ENCODE measurements around the gene KRT4.

The KRT4 gene

DNA sequence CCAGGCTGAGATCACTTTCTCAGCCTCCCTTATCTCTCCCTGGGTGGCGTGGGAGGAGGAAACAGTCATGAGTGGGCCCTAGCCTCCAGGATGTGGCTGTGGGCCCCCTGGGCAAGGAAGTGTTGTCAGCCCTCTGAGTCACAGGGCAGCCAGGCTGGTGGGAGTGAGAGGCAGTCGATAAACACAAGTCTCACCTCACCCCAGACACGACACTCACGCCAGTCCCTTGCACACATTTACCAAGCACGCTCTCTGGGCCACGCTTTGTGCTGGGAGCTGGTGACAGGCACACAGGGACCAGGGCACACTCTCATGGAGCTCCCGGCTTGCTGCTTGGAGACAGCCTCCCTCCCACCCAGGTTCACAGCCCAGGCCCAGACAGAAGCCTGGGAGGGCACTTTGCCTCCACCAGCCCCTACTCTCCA is 22.1 kb upstream of the KRT4 start:
- Histone ChIP-seq H3K79me2 (ENCODE audit: control insufficient read depth, insufficient read depth, low read length, poor library complexity) (no peaks in the 10 kb centered on the region), H2BK5ac (ENCODE audit: low read depth, low read length, poor library complexity) (no peak overlapping the region)
- WGBS (ENCODE audit: extremely low coverage, insufficient coverage, insufficient read length) = no CpG with 5 or more reads among the region's 7 CpGs

DNA sequence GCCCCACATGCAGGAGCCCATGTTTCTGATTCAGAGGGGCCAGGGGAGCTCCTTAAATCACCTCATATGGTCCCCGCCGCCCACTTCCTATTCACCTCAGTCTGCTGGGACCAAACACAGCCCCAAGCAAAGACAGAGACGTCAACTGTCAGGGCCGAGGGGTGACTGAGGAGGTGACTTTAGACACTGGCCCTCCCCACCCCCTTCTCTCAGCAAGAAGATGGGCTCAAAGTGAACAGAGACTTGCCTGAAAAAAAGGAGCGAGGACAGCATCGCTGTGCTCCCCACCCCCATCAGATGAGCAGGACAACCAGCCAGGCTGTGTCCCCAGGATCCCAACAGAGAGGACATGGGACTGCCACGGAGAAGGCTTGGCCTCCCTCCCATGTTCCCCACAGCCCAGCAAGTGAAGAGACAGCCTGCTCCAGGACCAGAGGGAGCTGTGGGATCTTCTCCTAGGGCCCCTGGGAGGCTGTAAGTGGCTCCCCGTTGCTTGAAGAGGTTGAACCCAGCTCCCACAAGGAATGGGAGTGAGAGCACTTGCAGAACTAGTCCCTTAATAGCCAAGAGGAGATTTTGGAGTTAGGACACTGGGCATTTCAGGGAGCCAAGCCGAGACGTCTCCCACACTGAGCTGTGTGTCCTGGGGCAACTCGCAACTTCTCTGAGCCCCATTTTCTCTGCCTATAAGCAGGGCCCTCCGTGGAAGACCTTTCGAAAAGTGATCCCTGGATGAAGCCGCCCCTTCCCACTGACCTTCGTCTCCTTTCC is 21.5 kb upstream of the KRT4 start:
- no peak overlapping the region for H3K18ac ChIP-seq (ENCODE audit: low read length)
- no peak overlapping the region for H3K27ac ChIP-seq (ENCODE audit: low read depth, low read length)
- no peak overlapping the region for H3K4ac ChIP-seq (ENCODE audit: low read depth, low read length)
- H3K9ac ChIP-seq (ENCODE audit: low read length) = no peak overlapping the region
- no peak overlapping the region for H3K23ac ChIP-seq (ENCODE audit: low read length)
- no peak overlapping the region for H2BK12ac ChIP-seq (ENCODE audit: low read length)
- DNase-seq = no peak
- H4K91ac ChIP-seq (ENCODE audit: low read depth, low read length) = no peak overlapping the region
- H3K9me3 ChIP-seq (ENCODE audit: insufficient read depth, low read depth, low read length) = peaks cover 4% of the 10 kb centered on the region
- H3K79me1 ChIP-seq (ENCODE audit: low read length) = no peaks in the 10 kb centered on the region
- no peak overlapping the region for H4K12ac ChIP-seq (ENCODE audit: low read depth, low read length)
- no peak overlapping the region for H4K8ac ChIP-seq (ENCODE audit: low read depth, low read length)
- no CpG with 5 or more reads among the region's 15 CpGs for WGBS (ENCODE audit: extremely low coverage, insufficient coverage, insufficient read length)
- H3K79me2 ChIP-seq (ENCODE audit: control insufficient read depth, insufficient read depth, low read length, poor library complexity) = no peaks in the 10 kb centered on the region
- no peak overlapping the region for H2BK120ac ChIP-seq (ENCODE audit: insufficient read depth, low read length, poor library complexity)
- H3K36me3 ChIP-seq (ENCODE audit: control insufficient read depth in 1 of 2, insufficient read depth in 2 of 2, low read length in 2 of 2) = no peaks in the 10 kb centered on the region
- H3K27me3 ChIP-seq (ENCODE audit: insufficient read depth, low read length) = no peaks in the 10 kb centered on the region
- H2AFZ ChIP-seq (ENCODE audit: insufficient read depth, low read length, poor library complexity) = no peak overlapping the region
- H2BK5ac ChIP-seq (ENCODE audit: low read depth, low read length, poor library complexity) = no peak overlapping the region
- no peak overlapping the region for H3K14ac ChIP-seq (ENCODE audit: low read length)
- H3K4me2 ChIP-seq (ENCODE audit: low read length) = no peak overlapping the region
- H2AK5ac ChIP-seq (ENCODE audit: low read length) = no peak overlapping the region
- peaks cover 3 to 4% of the 10 kb centered on the region in 2 experiments for H3K4me1 ChIP-seq (ENCODE audit: control insufficient read depth in 1 of 2, insufficient read depth in 2 of 2, low read length in 2 of 2)
- H3K4me3 ChIP-seq (ENCODE audit: low read depth, low read length) = no peak overlapping the region

More for the DNA sequence above, 22.1 kb upstream of the KRT4 start:
- H3K27ac ChIP-seq (ENCODE audit: low read depth, low read length) = no peak overlapping the region
- no peaks in the 10 kb centered on the region for H3K79me1 ChIP-seq (ENCODE audit: low read length)
- H4K12ac ChIP-seq (ENCODE audit: low read depth, low read length) = no peak overlapping the region
- H3K36me3 ChIP-seq (ENCODE audit: control insufficient read depth in 1 of 2, insufficient read depth in 2 of 2, low read length in 2 of 2) = no peaks in the 10 kb centered on the region
- no peak overlapping the region for H2BK120ac ChIP-seq (ENCODE audit: insufficient read depth, low read length, poor library complexity)
- H3K4ac ChIP-seq (ENCODE audit: low read depth, low read length) = no peak overlapping the region
- no peak overlapping the region for H3K4me3 ChIP-seq (ENCODE audit: low read depth, low read length)
- H4K8ac ChIP-seq (ENCODE audit: low read depth, low read length) = no peak overlapping the region
- no peak overlapping the region for H2BK12ac ChIP-seq (ENCODE audit: low read length)
- H3K14ac ChIP-seq (ENCODE audit: low read length) = no peak overlapping the region
- peaks cover 4% of the 10 kb centered on the region for H3K9me3 ChIP-seq (ENCODE audit: insufficient read depth, low read depth, low read length)
- H2AK5ac ChIP-seq (ENCODE audit: low read length) = no peak overlapping the region
- no peak for DNase-seq
- H2AFZ ChIP-seq (ENCODE audit: insufficient read depth, low read length, poor library complexity) = no peak overlapping the region
- no peak overlapping the region for H3K18ac ChIP-seq (ENCODE audit: low read length)
- H4K91ac ChIP-seq (ENCODE audit: low read depth, low read length) = no peak overlapping the region
- H3K23ac ChIP-seq (ENCODE audit: low read length) = no peak overlapping the region
- H3K27me3 ChIP-seq (ENCODE audit: insufficient read depth, low read length) = no peaks in the 10 kb centered on the region
- H3K9ac ChIP-seq (ENCODE audit: low read length) = no peak overlapping the region
- H3K4me1 ChIP-seq (ENCODE audit: control insufficient read depth in 1 of 2, insufficient read depth in 2 of 2, low read length in 2 of 2) = peaks cover 3 to 4% of the 10 kb centered on the region in 2 experiments
- H3K4me2 ChIP-seq (ENCODE audit: low read length) = no peak overlapping the region

GRCh38 chr12:52834727-52835001 is 20.7 kb upstream of the KRT4 start:
- WGBS (ENCODE audit: extremely low coverage, insufficient coverage, insufficient read length) = no CpG with 5 or more reads among the region's 4 CpGs

DNA sequence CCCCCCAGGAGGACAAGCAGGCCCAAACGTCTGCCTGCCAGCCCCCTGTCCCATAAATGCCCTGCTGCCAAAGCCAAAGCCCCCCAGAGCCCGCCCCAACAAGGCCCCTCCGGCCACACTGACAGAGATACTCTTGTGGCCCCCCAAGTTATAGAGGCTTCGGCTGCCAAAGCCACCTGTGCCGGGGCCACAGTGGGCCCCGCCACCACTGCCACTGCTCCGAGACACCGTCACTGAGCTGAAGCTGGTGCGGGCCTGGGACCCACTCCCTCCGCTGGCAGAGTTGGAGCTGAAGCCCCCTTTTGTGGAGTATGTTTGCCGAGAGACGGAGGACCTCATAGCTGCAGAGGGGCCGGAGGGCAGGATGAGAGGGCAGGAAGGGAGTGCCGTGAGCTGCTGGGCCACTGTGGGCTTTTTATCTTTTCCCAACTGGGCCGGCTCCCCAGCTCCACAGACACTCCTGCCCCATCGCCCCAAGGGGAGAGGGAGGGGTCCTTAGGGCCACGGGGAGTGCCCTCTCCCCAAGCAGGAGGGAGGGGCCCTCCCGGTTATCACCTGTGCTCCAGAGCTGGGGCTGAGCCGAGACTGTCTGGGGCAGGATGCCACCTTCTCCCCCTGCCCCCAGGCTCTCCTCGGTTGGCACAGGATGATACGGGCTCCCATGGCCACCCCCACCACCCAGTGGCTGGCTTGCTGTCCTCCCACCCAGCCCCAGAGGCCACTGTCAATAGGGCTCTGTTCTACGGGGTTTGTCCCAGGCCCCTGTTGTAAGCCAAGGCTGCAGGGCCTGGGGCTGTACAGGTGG is 20.2 kb upstream of the KRT4 start, which contains the start of gene KRT79:
KRT79 (minus strand) TSS at position 390 of the 805 bp plus-strand sequence; CDS start at position 339, 51 bp downstream.
- H2BK120ac ChIP-seq (ENCODE audit: insufficient read depth, low read length, poor library complexity) = no peak within 1 kb of the TSS

More at GRCh38 chr12:52834727-52835001, 20.7 kb upstream of the KRT4 start:
- H3K14ac ChIP-seq (ENCODE audit: low read length) = no peak overlapping the region
- H3K4me1 ChIP-seq (ENCODE audit: control insufficient read depth in 1 of 2, insufficient read depth in 2 of 2, low read length in 2 of 2) = peaks cover 3 to 4% of the 10 kb centered on the region in 2 experiments
- H3K23ac ChIP-seq (ENCODE audit: low read length) = no peak overlapping the region
- H2BK12ac ChIP-seq (ENCODE audit: low read length) = no peak overlapping the region
- no peaks in the 10 kb centered on the region for H3K36me3 ChIP-seq (ENCODE audit: control insufficient read depth in 1 of 2, insufficient read depth in 2 of 2, low read length in 2 of 2)
- no peak overlapping the region for H3K4me2 ChIP-seq (ENCODE audit: low read length)
- no peak overlapping the region for H3K27ac ChIP-seq (ENCODE audit: low read depth, low read length)
- no peak for DNase-seq
- no peaks in the 10 kb centered on the region for H3K79me1 ChIP-seq (ENCODE audit: low read length)
- H2AK5ac ChIP-seq (ENCODE audit: low read length) = no peak overlapping the region
- H4K8ac ChIP-seq (ENCODE audit: low read depth, low read length) = no peak overlapping the region
- no peak overlapping the region for H2AFZ ChIP-seq (ENCODE audit: insufficient read depth, low read length, poor library complexity)
- H3K9ac ChIP-seq (ENCODE audit: low read length) = no peak overlapping the region
- no peak overlapping the region for H3K4me3 ChIP-seq (ENCODE audit: low read depth, low read length)
- no peak overlapping the region for H2BK5ac ChIP-seq (ENCODE audit: low read depth, low read length, poor library complexity)
- H3K9me3 ChIP-seq (ENCODE audit: insufficient read depth, low read depth, low read length) = peaks cover 4% of the 10 kb centered on the region
- H2BK120ac ChIP-seq (ENCODE audit: insufficient read depth, low read length, poor library complexity) = no peak overlapping the region
- no peak overlapping the region for H4K12ac ChIP-seq (ENCODE audit: low read depth, low read length)
- no peak overlapping the region for H3K4ac ChIP-seq (ENCODE audit: low read depth, low read length)
- no peaks in the 10 kb centered on the region for H3K27me3 ChIP-seq (ENCODE audit: insufficient read depth, low read length)
- no peaks in the 10 kb centered on the region for H3K79me2 ChIP-seq (ENCODE audit: control insufficient read depth, insufficient read depth, low read length, poor library complexity)
- no peak overlapping the region for H4K91ac ChIP-seq (ENCODE audit: low read depth, low read length)
- H3K18ac ChIP-seq (ENCODE audit: low read length) = no peak overlapping the region

More for the DNA sequence above, 20.2 kb upstream of the KRT4 start, which contains the start of gene KRT79:
- H4K12ac ChIP-seq (ENCODE audit: low read depth, low read length) = no peak within 1 kb of the TSS
- no peaks in the 10 kb centered on the region for H3K27me3 ChIP-seq (ENCODE audit: insufficient read depth, low read length)
- no peak within 1 kb of the TSS for H3K18ac ChIP-seq (ENCODE audit: low read length)
- H3K4me2 ChIP-seq (ENCODE audit: low read length) = no peak within 1 kb of the TSS
- no peak within 1 kb of the TSS for H4K8ac ChIP-seq (ENCODE audit: low read depth, low read length)
- H3K4ac ChIP-seq (ENCODE audit: low read depth, low read length) = no peak within 1 kb of the TSS
- peaks cover 3 to 4% of the 10 kb centered on the region in 2 experiments for H3K4me1 ChIP-seq (ENCODE audit: control insufficient read depth in 1 of 2, insufficient read depth in 2 of 2, low read length in 2 of 2)
- no peak within 1 kb of the TSS for H3K27ac ChIP-seq (ENCODE audit: low read depth, low read length)
- no peaks in the 10 kb centered on the region for H3K79me2 ChIP-seq (ENCODE audit: control insufficient read depth, insufficient read depth, low read length, poor library complexity)
- H3K9ac ChIP-seq (ENCODE audit: low read length) = no peak within 1 kb of the TSS
- DNase-seq = no peak
- H3K79me1 ChIP-seq (ENCODE audit: low read length) = no peaks in the 10 kb centered on the region
- H2AFZ ChIP-seq (ENCODE audit: insufficient read depth, low read length, poor library complexity) = no peak within 1 kb of the TSS
- no peaks in the 10 kb centered on the region for H3K36me3 ChIP-seq (ENCODE audit: control insufficient read depth in 1 of 2, insufficient read depth in 2 of 2, low read length in 2 of 2)
- no CpG with 5 or more reads among the region's 22 CpGs for WGBS (ENCODE audit: extremely low coverage, insufficient coverage, insufficient read length)
- no peak within 1 kb of the TSS for H3K14ac ChIP-seq (ENCODE audit: low read length)
- H2AK5ac ChIP-seq (ENCODE audit: low read length) = no peak within 1 kb of the TSS
- no peak within 1 kb of the TSS for H2BK12ac ChIP-seq (ENCODE audit: low read length)
- no peak within 1 kb of the TSS for H3K23ac ChIP-seq (ENCODE audit: low read length)
- no peak within 1 kb of the TSS for H2BK5ac ChIP-seq (ENCODE audit: low read depth, low read length, poor library complexity)
- peaks cover 4% of the 10 kb centered on the region for H3K9me3 ChIP-seq (ENCODE audit: insufficient read depth, low read depth, low read length)
- no peak within 1 kb of the TSS for H4K91ac ChIP-seq (ENCODE audit: low read depth, low read length)
- no peak within 1 kb of the TSS for H3K4me3 ChIP-seq (ENCODE audit: low read depth, low read length)
